ENCODE measurements around the gene PHACTR1.

The PHACTR1 gene

DNA sequence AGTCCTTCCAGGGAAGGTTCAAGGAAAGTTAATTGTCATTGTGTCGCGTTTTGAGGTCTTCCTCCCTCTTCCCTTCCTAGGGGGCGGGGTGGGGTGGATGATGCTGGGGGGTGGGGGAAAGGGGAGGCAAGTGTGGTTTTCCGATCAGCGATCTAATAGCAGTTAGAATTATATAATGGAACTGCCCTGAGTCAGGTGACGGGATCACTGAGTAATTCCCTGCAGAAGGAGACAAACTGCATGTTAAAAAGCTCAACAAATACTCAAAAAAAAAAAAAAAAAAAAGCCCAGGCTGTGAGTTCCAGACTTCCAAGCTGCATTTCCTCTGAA is 240.4 kb downstream of the PHACTR1 start:
- no peak for DNase-seq

DNA sequence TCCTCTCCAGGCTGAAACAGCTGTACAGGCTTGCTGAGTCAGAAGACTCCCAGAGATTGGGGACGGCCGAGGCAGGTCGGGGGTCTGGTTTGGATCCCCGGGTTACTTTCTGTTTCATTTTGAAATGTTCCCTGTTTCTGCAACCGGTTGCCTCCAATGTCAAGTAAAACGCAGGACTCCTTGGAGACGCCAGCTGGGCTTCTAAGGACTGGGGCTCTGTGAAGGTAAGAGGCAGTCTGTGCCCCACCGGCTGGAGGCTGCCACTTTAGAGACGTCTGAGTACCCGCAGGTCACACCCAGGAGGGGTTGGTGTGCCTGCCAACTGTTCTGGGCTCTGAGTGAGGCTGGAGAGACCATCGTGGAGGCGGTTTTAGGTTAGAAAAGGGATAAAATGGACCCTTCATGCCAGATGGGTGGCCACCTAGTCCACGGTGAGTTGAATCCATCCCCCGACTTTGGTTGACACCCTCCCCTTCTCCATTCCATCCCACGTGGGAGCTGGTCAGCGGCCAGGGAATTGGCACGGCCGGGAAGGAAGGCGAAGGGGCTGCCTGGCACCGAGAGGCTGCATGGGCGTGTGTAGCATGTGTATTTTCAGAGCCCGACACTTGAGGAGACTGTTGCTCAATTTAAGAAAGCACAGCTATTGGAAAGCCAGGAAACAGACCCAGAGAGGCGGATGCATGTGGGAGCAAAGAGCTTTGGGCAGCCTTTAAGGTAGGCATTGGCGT is 240.9 kb downstream of the PHACTR1 start:
- peak; percentile 59 for DNase-seq

- no peak for DNase-seq
Observed at GRCh38 chr6:12958052-12958706, 241.6 kb downstream of the PHACTR1 start.

GRCh38 chr6:12961761-12962160 is 245.2 kb downstream of the PHACTR1 start:
- DNase-seq: no peak

GRCh38 chr6:12962529-12962928 is 246.0 kb downstream of the PHACTR1 start:
- DNase-seq: no peak

DNA sequence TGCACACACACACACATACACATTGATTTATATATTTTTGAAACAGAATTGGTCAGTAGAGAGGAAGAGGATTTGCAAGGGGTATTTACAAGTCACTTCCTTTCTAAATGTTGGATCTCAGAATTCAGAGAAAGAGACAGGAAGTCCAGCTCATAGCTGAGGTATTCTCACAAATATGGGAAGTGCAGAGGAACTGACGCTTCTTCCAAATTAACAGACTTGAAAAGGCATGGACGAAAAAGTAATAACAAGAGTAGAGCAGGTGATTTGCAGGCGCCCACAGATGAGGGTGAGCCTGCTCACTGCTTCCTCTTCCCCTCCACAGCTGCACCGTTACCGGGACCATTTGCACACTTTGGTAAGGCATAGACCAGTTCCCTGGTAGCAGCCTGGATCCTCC is 246.4 kb downstream of the PHACTR1 start:
- DNase-seq: peak; percentile 27

GRCh38 chr6:12963567-12963966 is 247.0 kb downstream of the PHACTR1 start:
- DNase-seq: no peak

- no peak for DNase-seq
Observed at GRCh38 chr6:12967686-12968085, 251.1 kb downstream of the PHACTR1 start.

DNA sequence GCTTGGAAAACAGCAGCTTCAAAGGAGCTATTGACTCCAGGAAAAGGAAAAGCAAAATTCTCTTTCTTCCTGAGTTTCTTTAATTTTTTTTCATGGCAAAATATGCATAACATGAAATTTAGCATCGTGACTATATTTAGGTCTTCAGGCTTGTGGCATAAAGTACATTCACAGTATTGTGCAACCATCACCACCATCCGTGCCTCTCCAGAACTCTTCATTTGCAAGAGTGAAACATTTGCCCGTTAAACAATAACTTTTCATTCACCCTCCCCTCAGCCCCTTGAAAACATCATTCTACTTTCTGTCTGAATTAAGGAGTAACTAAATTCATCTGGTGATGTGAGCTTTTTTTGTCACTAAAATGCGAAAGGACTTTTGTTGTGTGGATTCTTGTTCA is 251.7 kb downstream of the PHACTR1 start:
- DNase-seq: no peak

GRCh38 chr6:12968839-12969558 is 252.4 kb downstream of the PHACTR1 start:
- no peak for DNase-seq

DNA sequence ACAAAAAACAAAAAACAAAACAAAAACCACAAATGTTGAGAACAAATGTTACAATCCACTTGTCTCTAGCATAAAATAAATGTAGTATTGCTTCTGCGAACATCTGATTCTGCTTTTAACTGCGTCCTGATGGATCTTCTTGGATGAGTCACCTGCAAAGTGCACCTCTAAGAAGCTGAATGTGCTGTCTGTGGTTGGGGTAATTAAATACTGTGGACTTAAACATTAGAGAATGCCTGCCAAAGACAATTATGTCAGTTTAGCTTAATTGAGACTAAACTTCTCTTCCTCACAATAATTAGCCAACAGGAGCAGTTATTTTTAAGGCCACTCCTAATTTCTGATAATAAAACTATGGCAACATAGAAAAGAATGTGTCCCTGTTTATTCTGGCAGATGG is 253.4 kb downstream of the PHACTR1 start:
- DNase-seq: no peak

DNA sequence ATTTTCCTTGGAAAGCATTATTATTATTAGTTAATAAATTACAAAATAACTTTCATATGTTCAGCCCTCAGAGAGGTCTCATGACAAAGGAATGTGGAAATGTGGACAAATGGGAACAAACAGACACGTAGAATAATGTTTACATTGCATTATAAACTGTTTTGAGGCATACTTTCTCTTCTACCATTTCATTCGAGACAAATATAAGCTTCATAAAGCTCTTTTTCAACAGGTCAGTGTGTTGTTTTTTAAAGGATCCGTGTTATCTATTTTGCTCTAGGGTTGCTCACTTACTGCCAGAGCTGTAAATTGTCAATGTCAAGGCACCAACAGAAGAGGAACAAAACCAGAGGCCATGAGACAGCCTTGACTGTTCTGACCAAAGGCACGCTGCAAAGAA is 256.8 kb downstream of the PHACTR1 start:
- peak; percentile 8 for DNase-seq

GRCh38 chr6:12974551-12974950 is 258.0 kb downstream of the PHACTR1 start:
- DNase-seq: no peak

GRCh38 chr6:12976366-12976765 is 259.8 kb downstream of the PHACTR1 start:
- no peak for DNase-seq

DNA sequence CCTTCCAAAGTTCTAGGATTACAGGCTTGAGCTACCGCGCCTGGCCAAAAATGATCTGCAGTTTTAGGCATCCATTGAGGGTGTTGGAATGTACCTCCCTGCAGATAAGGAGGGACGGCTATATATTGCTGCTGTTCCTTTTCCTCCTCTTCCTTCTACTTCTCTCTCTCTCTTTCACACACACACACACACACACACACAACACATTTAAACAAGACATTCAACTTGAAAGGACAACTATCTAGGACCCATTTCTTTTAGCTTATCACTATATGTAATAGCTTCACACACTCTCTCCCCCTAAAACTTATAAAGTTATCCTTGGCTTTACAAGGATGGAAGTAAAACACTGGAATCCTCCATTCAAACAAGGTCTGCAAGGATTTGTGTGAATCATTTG is 260.6 kb downstream of the PHACTR1 start:
- DNase-seq: no peak

- no peak for DNase-seq
Observed at GRCh38 chr6:12977806-12978205, 261.2 kb downstream of the PHACTR1 start.

DNA sequence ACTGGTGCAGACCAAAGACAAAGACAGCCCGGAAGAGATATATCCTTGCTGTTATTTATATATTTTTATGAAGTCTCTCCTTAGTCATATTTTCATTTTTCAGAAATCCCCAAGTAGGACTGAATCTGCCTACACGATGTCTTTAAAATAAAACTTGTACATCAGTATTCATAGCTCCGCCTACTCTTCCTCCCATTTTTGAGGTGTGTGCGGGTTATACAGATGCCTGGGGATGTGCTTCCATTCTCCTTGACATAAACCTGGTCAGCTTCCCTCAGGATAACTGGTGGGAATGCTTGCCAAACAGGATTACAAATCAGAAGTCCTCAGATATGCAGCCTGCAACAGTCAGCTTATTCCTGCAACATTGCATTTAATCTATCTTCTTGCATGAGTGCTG is 264.2 kb downstream of the PHACTR1 start:
- no peak for DNase-seq

GRCh38 chr6:12984776-12985175 is 268.2 kb downstream of the PHACTR1 start:
- DNase-seq: no peak

DNA sequence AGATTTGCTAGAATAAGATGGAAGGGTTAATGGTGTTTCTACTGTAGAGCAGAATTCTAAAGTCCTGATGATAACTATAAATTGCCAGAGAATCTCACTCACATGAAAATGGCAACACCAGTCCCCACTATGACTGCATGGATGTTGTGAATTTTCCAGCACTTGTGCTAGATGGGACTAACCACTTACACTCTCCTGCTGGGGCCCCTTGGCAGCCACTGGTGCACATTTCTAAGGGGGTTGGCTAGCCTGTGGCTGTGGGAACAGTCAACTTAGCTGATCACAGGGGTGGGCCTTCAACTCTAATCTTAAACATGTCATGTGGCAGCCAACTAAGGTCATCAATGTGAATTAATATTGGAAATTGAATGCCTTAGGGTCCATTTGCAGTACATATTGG is 271.2 kb downstream of the PHACTR1 start:
- DNase-seq: no peak

DNA sequence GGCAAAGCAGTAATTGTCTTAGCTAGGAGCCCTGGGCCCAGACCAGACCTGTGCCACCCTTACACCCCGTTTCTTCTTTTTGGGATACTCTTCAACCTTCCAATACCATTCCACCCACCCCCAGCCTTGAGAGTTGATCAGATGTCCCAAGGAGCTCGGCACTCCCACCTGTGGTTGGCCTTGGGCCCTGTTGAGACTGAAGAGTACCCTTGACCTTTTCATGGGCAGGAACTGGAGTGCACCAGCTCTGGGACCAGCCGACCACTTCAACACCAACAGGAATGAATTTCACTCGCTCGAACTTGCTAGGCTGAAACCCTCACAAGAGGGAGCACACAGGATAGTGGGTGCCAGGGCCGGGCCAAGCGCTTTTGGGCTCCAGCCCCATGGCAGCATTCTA is 273.6 kb downstream of the PHACTR1 start:
- no peak for DNase-seq

DNA sequence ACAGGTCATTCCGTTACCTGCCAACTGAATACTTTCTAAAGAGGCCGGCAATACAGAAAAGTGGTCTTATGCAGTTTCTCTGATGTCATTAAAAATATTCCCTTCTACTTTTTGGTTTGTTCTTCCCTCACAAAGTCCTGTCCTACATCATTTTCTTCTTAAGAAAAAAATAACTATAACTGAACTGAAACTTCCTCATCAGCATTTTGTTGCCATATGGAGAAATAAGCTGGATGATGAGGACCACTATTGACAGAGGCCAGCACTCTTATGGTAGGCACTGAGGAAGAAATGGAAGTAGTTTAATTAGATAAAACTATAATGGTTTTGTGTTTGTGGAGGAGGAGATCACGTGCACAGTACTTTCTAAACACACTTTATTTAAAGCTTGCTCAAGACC is 274.9 kb downstream of the PHACTR1 start:
- no peak for DNase-seq

DNA sequence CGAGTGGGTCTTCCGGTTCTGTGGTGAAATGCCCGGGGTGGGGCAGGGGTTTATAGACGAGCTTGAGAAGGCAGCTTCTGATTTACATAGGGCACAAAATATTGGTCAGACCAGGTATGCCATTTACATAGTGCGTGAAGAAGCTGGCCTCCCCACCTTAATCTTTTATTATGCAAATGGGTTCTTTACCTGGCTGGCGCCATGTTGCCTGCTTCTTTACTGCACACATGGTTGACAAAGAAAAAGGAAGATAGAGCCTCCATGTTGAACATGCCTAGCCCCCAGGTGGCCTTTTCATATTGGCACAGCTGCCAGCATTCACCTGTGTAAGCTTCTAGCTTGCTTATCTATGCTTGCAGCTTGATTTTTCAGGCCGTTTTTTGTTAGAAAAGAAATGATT is 276.2 kb downstream of the PHACTR1 start:
- no peak for DNase-seq

- no peak for DNase-seq
Observed at GRCh38 chr6:12993283-12993898, 276.8 kb downstream of the PHACTR1 start.

DNA sequence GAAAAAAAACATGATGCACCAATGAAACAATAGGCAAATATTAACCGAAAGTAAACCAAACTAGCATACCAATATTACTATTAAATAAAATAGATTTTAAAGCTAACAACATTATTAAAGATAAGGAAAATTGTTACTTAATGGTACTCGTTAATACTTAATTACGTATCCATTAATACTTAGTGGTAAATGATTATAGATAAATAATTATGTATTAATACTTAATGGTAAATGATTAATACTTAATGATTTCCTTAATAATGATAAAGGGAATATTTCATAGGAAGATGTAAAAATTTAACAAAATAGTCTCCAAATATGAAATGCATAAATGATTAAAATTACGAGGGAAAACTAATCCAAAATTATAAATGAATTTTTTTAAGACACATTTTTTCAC is 278.9 kb downstream of the PHACTR1 start:
- DNase-seq: no peak

Data from fibroblast of skin of back (primary cell).